Astrocyte (in vitro differentiated cells and primary cell): ENCODE data around the gene RAB2B.

Experiments
- CTCF ChIP-seq: IDR thresholded peaks from 2 replicates; pipeline ENCODE4 v1.5.1; 2011; ENCODE audit warnings: low read depth, mild to moderate bottlenecking, inconsistent platforms, low read length, moderate library complexity; ENCODE audit not compliant: insufficient read depth
- EZH2 ChIP-seq: IDR thresholded peaks from 2 replicates; pipeline ENCODE4 v1.6.1; 2012; ENCODE audit warnings: mild to moderate bottlenecking, low read length, inconsistent platforms; ENCODE audit not compliant: insufficient read depth

DNA sequence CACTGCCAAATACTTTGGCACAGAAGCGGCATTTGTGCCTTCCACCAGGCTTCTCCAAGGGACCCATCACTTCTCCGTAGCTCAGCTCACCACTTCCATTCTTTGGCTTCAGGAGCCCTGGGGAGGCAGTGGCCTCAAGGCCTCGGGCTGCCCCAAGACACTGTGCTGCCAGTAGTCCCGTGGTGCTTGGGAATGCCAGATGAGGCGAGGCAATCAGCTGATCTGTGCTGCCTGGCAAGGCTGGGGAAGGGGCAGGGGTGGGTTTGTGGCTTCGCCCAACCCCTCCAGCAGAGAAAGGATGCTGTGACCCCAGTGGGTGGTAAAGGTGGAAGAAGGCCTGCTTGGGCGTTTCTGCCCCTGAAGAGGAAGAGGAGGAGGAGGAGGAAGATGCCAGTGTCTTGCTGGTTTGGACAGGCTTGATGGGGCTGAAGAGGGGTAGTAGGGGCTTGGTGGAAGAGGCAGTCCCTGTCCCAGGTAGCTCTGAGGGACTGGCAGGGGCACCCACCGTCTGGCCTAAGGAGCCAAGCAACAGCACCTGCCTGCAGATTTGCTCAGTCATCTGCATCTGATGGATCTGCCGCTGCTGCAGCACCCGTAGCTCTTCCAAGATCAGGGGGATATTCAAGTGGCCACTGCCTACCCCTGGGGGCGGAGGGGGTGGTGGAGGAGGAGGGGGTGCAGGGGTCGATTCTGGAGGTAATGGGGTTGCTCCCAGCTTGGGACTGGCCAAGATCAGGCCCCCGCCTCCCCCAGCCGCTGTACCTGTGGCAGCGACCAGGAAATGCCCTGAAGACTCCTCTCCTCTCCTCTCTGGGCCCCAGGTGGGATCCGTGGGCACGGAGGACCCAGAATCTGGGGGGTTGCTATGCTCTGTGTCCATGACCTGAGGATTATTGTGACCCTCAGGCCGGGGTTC, 48.1 kb upstream of the RAB2B start:
- TF ChIP-seq EZH2: no peak
- TF ChIP-seq CTCF: no peak
